Adrenal gland (tissue), 12 donors: ENCODE data around the gene XKR7. TPM values are rescaled to one million over a fixed set of nuclear protein-coding genes. Genes with fewer than 3 reads are reported as not detected.

ENCODE experiments used
- DNase-seq, 7 donors: peaks; one replicate each; pipeline ENCODE4 v3.0.0-alpha.2; 2019 to 2020
- H3K27ac ChIP-seq, 5 donors: fragments of 200-600 bp; sonication (generic) in 4 of 5; 1 replicate in 3 of 5; 2 replicates in 2 of 5; pipeline versions ENCODE4 v1.5.1 to v1.8.0; 2016 to 2020; ENCODE audit warnings: mild to moderate bottlenecking in 1 of 5
- H3K27me3 ChIP-seq: fragments of 200-600 bp; 2 replicates; pipeline ENCODE4 v1.8.0; 2021
- H3K36me3 ChIP-seq, 2 donors: fragments of 200-600 bp; replicated peaks in 1 of 2; 1 replicate in 1 of 2; 2 replicates in 1 of 2; pipeline versions ENCODE4 v1.5.1 to v1.8.0; 2018 to 2022
- H3K4me1 ChIP-seq, 2 donors: fragments of 200-600 bp; replicated peaks in 1 of 2; 1 replicate in 1 of 2; 2 replicates in 1 of 2; pipeline versions ENCODE4 v1.5.1 to v1.8.0; 2018 to 2021
- H3K4me3 ChIP-seq, 4 donors: fragments of 200-600 bp; sonication (generic) in 3 of 4; one replicate each; pipeline ENCODE4 v1.5.1; 2016 to 2018
- H3K9me3 ChIP-seq, 3 donors: fragments of 200-600 bp; sonication (generic) in 1 of 3; replicated peaks in 1 of 3; 1 replicate in 2 of 3; 2 replicates in 1 of 3; pipeline versions ENCODE4 v1.5.1 to v1.8.0; 2016 to 2021
- CTCF ChIP-seq, 6 experiments: fragments of 450-650 bp in 4 of 6; fragments of 200-600 bp in 2 of 6; sonication (generic) in 1 of 6; IDR thresholded peaks; 1 replicate in 5 of 6; 2 replicates in 1 of 6; pipeline versions ENCODE4 v1.5.1 to v1.8.0; 2016 to 2021; ENCODE audit warnings: antibody characterized with exemption in 6 of 6, mild to moderate bottlenecking in 2 of 6, moderate library complexity in 1 of 6
- POLR2A ChIP-seq, 2 donors: fragments of 450-650 bp; IDR thresholded peaks; one replicate each; pipeline ENCODE4 v1.6.1; 2017; ENCODE audit warnings: antibody characterized with exemption in 2 of 2, mild to moderate bottlenecking in 2 of 2, moderate library complexity in 1 of 2
- WGBS, 4 donors: extraction: QIAGEN DNeasy Blood & Tissue Kit in 2 of 4; methylation state at CpG; one replicate each; pipeline versions ENCODE4 v1.1.5 to v1.1.7; 2013 to 2017; 5-methylcytosine and 5-hydroxymethylcytosine counted together
- intact Hi-C, 2 donors: fragments of 100-400 bp; cut with DNase I; formaldehyde crosslinking; loops; one replicate each; pipeline versions ENCODE4 v1.14.1 to v1.15.0; 2022 to 2023
- polyA plus RNA-seq, 3 donors: library from polyadenylated mRNA; stranded (reverse); fragments of 200-250 nt in 2 of 3; fragments of 350-450 nt in 1 of 3; fragmentation: Illumina TruSeq in 1 of 3; extraction: RNeasy Lipid Tissue Mini Kit (QIAGEN cat#74804) in 1 of 3; gene quantifications; one replicate each; pipeline ENCODE4 v1.2.3, GENCODE V29; 2013 to 2014
- total RNA-seq, 9 donors: library from RNA; depleted of rRNA in 4 of 9; stranded (reverse); fragments of >200 nt in 4 of 9; fragments of 120-200 nt in 1 of 9; fragmentation: NEBNext Ultra II Directional in 1 of 9; extraction: Animal tissue kit (Norgen Biotek cat#: 25700) in 1 of 9; gene quantifications; one replicate each; pipeline versions ENCODE4 v1.1.0 to v1.2.4, GENCODE V29; 2013 to 2023
- donor health status: healthy with polysubstance abuse.
- donor health status: Bipolar disorder and iron deficiency.
- donor health status: DM: yes; HTN: yes; CAD: no.
- donor health status: DM: no; HTN: no; CAD: no.
- donor health status: DM: no; HTN: no; CAD: no.
- donor health status: DM: yes; HTN: yes; CAD: no.

XKR7 gene
- total and polyA plus RNA-seq, 12 donors: 0.04 to 0.56 (median 0.30) TPM; not detected in 4

- TF ChIP-seq POLR2A (IDR thresholded peaks at IDR 0.05) (no peak), CTCF (IDR thresholded peaks at IDR 0.05) (no peak)
- peaks cover 27% of the 10 kb centered on the region for H3K27me3 ChIP-seq
- no peak for DNase-seq
- WGBS, 4 donors: 22 to 38% (median 32%) methylated on average over 6 to 31 of the region's 35 CpGs
- no peaks in the 10 kb centered on the region for H3K36me3 ChIP-seq
- no peaks in the 10 kb centered on the region for H3K9me3 ChIP-seq
- H3K4me3 ChIP-seq: no peak overlapping the region
- no peak overlapping the region for H3K27ac ChIP-seq
- intact Hi-C loops: no loop called here
- H3K4me1 ChIP-seq: peaks cover 0 to 7% of the 10 kb centered on the region in 2 donors
These were observed 49.8 kb downstream of the XKR7 start for GRCh38 chr20:32017711-32018251.

GRCh38 chr20:32018269-32019155 lies 50.6 kb downstream of the XKR7 start:
- DNase-seq: peak in 6 of 7 donors; percentile 35 to 59 (median 50)
- H3K4me3 ChIP-seq: peak overlapping the region in 1 of 4 donors; percentile 70
- 1 to 9% (median 4%) methylated on average over 8 to 67 of the region's 67 CpGs for WGBS, 4 donors
- H3K36me3 ChIP-seq: no peaks in the 10 kb centered on the region
- H3K27ac ChIP-seq: peak overlapping the region in 1 of 5 donors; percentile 22
- H3K9me3 ChIP-seq: no peaks in the 10 kb centered on the region
- no peak for TF ChIP-seq POLR2A (IDR thresholded peaks at IDR 0.05)
- TF ChIP-seq CTCF (IDR thresholded peaks at IDR 0.05): no peak
- H3K27me3 ChIP-seq: peaks cover 27% of the 10 kb centered on the region
- H3K4me1 ChIP-seq: peaks cover 0 to 7% of the 10 kb centered on the region in 2 donors
- intact Hi-C loops: no loop called here

GRCh38 chr20:32019156-32019510 lies 51.2 kb downstream of the XKR7 start:
- H3K27me3 ChIP-seq: peaks cover 27% of the 10 kb centered on the region
- TF ChIP-seq POLR2A (IDR thresholded peaks at IDR 0.05) (no peak), CTCF (IDR thresholded peaks at IDR 0.05) (no peak)
- no peaks in the 10 kb centered on the region for H3K36me3 ChIP-seq
- H3K27ac ChIP-seq: no peak overlapping the region
- H3K4me3 ChIP-seq: peak overlapping the region in 1 of 4 donors; percentile 70
- no peak for DNase-seq
- H3K4me1 ChIP-seq: peaks cover 0 to 7% of the 10 kb centered on the region in 2 donors
- intact Hi-C loops: no loop called here
- no peaks in the 10 kb centered on the region for H3K9me3 ChIP-seq
- 0 to 1% (median 1%) methylated on average over 3 to 42 of the region's 42 CpGs; no CpG with 5 or more reads in 1 of the 4 donors for WGBS, 4 donors
